NCI-H1105 (cell line): ENCODE measurements around the gene LRMDA.
"Not testable (repeated sequence)": the region's sequence is repeated elsewhere in the genome, so short reads cannot be mapped to it uniquely, and the experiment has no call there.

ENCODE experiments used
- DNase-seq: peaks from one replicate; lab custom pipeline; 2025; lab: John Stamatoyannopoulos, UW

The LRMDA gene

GRCh38 chr10:75589895-75590654, 158.7 kb downstream of the LRMDA start:
- no peak for DNase-seq

GRCh38 chr10:75592151-75592787, 160.8 kb downstream of the LRMDA start:
- DNase-seq: no peak

DNA sequence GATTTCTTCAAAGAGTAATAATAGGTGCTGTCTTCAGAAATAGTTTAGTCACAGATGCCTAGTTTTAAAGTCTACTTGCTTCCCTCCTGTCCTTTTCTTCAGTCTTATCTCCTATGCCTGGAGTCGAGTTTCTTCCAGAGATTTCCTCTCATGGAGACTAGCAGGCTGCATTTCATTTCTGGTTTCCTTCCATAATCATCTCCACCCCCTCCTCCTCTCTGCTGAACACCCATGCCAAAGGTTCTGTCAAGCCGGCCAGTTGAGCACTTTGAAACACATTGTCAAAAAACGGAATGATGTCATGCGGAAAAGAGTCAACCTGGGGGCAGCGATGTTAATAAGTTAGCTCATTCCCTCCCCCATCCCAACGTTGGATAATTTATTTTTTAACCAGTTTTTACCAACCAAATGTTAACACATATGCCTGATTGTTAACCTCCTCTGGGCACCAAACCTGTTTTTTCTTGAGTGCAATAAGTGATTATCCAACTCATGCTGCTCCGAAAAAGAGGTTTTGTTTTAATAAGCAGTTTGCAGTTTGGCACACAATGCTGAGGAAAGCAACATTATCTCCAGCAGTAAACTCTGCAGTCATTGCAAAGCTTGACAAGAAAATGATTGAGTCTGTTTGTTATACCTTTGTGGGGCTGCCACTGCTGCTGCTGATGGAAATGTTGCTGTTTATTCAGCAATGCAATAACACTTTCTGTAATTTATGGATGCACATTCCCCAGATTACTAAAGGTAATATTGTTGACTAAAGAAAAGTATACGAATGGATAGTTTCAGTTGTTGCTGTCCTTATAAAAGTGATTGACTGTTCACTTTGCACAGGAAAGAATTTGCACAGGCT, 161.6 kb downstream of the LRMDA start:
- no peak for DNase-seq

GRCh38 chr10:75593692-75594556, 162.5 kb downstream of the LRMDA start:
- DNase-seq: no peak

- no peak for DNase-seq
These were observed 165.7 kb downstream of the LRMDA start for GRCh38 chr10:75596930-75597620.

DNA sequence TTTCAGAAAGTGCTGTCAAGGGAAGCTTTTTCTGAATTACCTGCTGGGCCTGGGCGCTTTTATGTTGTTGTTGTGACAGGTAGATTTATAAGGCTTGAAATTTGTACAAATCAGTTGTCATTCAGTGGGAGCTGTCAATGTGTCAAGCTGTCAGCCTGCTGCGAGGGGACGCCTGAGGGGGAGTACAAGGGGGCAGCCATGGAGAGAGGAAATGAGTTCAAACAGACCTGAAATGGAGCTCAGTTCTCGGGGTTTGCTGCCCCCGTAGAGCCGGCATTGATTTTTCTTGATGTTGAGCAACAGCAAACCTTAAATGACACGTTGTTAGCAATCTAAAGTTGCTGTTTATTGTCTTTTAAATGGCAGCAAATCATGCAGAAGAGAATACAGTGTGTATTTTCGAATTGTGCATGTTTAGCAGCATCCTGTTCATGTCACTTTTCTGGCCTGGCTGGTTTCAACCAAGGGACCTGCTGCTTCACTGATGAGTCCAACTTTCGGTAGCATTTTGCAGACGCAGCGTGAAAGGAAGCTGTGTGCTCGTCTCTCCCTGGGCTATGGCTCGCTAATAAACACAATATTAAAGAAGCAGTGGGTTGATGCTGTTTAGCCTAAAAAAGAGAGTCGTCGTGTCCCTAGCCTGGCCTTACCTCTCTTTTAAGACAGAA, 166.5 kb downstream of the LRMDA start:
- no peak for DNase-seq

DNA sequence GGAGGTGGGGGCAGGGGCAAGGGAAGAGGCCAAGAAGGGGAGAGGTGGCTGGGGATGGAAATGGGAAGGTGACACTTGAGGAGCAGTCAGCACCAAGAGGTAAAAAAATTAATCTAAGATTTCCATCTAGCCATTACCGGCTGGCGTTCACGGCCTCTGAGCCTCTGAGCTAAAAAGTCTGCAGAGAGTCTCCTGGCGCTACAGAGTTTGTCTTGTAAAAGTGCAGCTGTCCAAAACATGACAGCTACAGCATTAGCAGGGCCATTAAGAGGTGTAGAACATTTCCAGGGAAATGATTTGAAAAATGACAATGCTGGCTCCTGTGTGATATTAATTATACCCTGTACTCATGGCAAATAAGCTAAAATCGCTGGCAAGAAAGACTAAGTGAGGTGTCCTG, 167.6 kb downstream of the LRMDA start:
- no peak for DNase-seq

DNA sequence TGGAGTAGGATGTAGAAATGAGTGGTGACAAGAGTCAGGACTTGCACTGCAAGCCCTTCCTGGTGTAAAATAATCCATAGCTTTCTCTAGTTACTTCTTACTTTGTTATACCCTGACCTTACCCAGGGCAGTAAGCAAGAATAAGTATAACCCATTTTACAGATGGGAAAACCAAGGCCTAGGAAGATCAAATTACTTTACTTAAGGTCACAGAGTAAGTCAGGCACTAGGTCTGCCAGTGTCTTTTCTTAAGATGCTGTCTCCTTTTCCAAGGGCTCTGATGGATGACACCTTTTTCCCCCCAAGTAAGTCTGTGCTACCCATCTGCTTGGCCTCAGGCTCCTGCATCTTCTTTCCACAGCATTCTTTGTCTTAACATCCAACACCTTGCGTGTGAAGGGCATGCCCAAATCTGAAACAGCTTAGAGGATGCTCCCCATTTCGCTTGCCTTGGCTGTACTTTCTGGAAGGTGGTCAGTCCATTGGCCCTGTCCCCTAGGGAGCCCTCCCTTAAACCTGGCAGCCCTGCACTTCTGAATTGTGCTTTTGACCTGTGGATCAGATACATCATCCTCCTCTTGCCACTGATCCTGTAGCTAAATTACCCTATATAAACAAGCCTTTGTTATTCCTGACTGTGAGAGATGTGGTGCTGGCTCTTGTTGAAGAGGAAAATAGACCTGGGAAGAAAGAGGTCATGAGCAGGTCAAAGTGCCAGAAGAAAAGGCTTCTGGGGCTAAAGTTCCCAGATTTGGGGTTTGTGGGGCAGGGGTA, 168.6 kb downstream of the LRMDA start:
- no peak for DNase-seq

DNA sequence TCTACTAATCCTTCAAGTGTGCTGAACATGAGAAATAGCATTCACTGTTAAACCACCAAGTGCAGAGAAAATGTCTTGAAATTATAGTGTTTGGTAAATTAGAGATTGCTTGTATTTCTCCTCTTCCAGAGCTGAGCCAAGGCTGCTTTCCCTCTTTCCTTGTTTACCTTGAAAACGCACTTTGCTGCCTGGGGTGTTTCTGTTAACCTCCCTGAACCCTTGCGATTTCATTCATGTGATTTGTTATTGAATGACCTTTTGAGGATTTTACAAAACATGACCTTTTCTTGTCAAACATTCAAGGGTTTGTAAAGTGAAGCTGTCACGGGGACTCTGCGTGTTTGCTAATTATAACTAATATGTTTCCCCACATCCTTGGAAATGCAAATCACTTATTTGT, 169.4 kb downstream of the LRMDA start:
- no peak for DNase-seq

GRCh38 chr10:75602341-75602740, 170.9 kb downstream of the LRMDA start:
- DNase-seq: no peak

- DNase-seq: no peak
These were observed 173.7 kb downstream of the LRMDA start for GRCh38 chr10:75605096-75605495.

DNA sequence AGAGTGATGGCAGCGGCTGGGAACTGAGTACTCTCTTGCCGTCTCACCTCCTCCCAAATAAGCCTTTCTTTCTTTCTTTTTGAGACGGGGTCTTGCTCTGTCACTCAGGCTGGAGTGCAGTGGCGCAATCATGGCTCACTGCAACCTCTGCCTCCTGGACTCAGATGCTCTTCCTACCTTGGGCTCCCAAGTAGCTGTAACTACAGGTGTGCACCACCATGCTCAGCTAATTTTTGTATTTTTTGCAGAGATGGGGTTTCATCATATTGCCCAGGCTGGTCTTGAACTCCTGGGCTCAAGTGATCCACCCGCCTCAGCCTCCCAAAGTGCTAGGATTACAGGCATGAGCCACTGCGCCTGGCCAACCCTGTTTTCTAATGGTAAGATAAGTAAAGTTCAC, 174.4 kb downstream of the LRMDA start:
- not testable (repeated sequence) for DNase-seq

- no peak for DNase-seq
These were observed 174.9 kb downstream of the LRMDA start for GRCh38 chr10:75606203-75606779.

DNA sequence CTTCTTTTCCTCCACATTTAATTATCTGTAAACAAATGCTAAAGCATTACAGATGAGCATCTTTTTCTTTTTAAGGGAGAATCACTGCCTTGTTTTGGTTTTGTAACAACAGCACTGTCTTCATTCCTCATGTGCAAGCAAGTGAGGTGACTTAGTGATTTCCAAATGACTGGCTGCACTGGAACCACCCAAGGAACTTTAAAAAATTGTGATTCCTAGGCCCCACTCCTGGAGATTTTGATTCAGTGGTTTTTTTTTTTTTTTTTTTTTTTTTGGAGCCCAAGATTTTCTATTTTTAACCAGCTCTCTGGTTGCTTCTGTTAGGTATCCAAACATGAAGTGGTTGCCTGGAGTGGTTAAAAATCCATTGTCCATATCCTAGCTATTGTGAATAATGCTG, 176.2 kb downstream of the LRMDA start:
- DNase-seq: no peak

- no peak for DNase-seq
These were observed 178.8 kb downstream of the LRMDA start for GRCh38 chr10:75610183-75610582.

GRCh38 chr10:75611172-75611992, 180.0 kb downstream of the LRMDA start:
- DNase-seq: no peak

- DNase-seq: no peak
These were observed 180.6 kb downstream of the LRMDA start for GRCh38 chr10:75611993-75612372.

GRCh38 chr10:75612904-75613684, 181.7 kb downstream of the LRMDA start:
- no peak for DNase-seq
